ENCODE measurements around the gene POLE.

Gene POLE

GRCh38 chr12:132622437-132623071, 64.6 kb downstream of the POLE start:
- peaks cover 3% of the 10 kb centered on the region for H3K9me3 ChIP-seq (ENCODE audit: insufficient read depth, low read length, severe bottlenecking)
- H3K9ac ChIP-seq (ENCODE audit: low read depth, low read length) = no peak overlapping the region
- H3K4me1 ChIP-seq (ENCODE audit: insufficient read depth, low read length) = no peaks in the 10 kb centered on the region
- no peaks in the 10 kb centered on the region for H3K79me2 ChIP-seq (ENCODE audit: insufficient read depth, low read length)
- no peaks in the 10 kb centered on the region for H3K27me3 ChIP-seq (ENCODE audit: insufficient read depth, low read length, poor library complexity)
- no peak overlapping the region for H2AFZ ChIP-seq (ENCODE audit: low read depth, low read length)
- TF ChIP-seq CTCF (IDR thresholded peaks at IDR 0.05; ENCODE audit: borderline replicate concordance, extremely low read depth, low read length, poor library complexity, severe bottlenecking) (no peak), EZH2 (IDR thresholded peaks at IDR 0.05; ENCODE audit: borderline replicate concordance, low read depth, low read length, severe bottlenecking) (no peak)
- no peak overlapping the region for H3K27ac ChIP-seq (ENCODE audit: low read length)
- H3K4me3 ChIP-seq (ENCODE audit: low read depth in 1 of 2, low read length in 2 of 2) = no peak overlapping the region
- H3K36me3 ChIP-seq (ENCODE audit: insufficient read depth, low read length) = peaks cover 47% of the 10 kb centered on the region
- H4K20me1 ChIP-seq (ENCODE audit: insufficient read depth, low read length) = peaks cover 15% of the 10 kb centered on the region
- H3K4me2 ChIP-seq (ENCODE audit: insufficient read depth, low read length) = no peak overlapping the region
- DNase-seq (peak; percentile 32), ATAC-seq (ENCODE audit: insufficient read depth, low read depth) (0 out of 3 replicates have a peak, but pooled peaks have one; percentile 10)

GRCh38 chr12:132621657-132622435, 65.3 kb downstream of the POLE start:
- Histone ChIP-seq H3K4me2 (ENCODE audit: insufficient read depth, low read length) (no peak overlapping the region), H3K9ac (ENCODE audit: low read depth, low read length) (no peak overlapping the region), H3K9me3 (ENCODE audit: insufficient read depth, low read length, severe bottlenecking) (peaks cover 10% of the 10 kb centered on the region), H3K27me3 (ENCODE audit: insufficient read depth, low read length, poor library complexity) (no peaks in the 10 kb centered on the region), H3K4me1 (ENCODE audit: insufficient read depth, low read length) (no peaks in the 10 kb centered on the region), H3K36me3 (ENCODE audit: insufficient read depth, low read length) (peaks cover 40% of the 10 kb centered on the region), H3K27ac (ENCODE audit: low read length) (no peak overlapping the region), H3K79me2 (ENCODE audit: insufficient read depth, low read length) (no peaks in the 10 kb centered on the region), H2AFZ (ENCODE audit: low read depth, low read length) (no peak overlapping the region), H4K20me1 (ENCODE audit: insufficient read depth, low read length) (peaks cover 15% of the 10 kb centered on the region), H3K4me3 (ENCODE audit: low read depth in 1 of 2, low read length in 2 of 2) (no peak overlapping the region)
- DNase-seq (no peak), ATAC-seq (ENCODE audit: insufficient read depth, low read depth) (peak; percentile 18; the same call in 2 of the 3 replicates)
- no peak for TF ChIP-seq EZH2 (IDR thresholded peaks at IDR 0.05; ENCODE audit: borderline replicate concordance, low read depth, low read length, severe bottlenecking)
- no peak for TF ChIP-seq CTCF (IDR thresholded peaks at IDR 0.05; ENCODE audit: borderline replicate concordance, extremely low read depth, low read length, poor library complexity, severe bottlenecking)

GRCh38 chr12:132620899-132621656, 66.1 kb downstream of the POLE start:
- Histone ChIP-seq H3K9me3 (ENCODE audit: insufficient read depth, low read length, severe bottlenecking) (peaks cover 13% of the 10 kb centered on the region), H2AFZ (ENCODE audit: low read depth, low read length) (no peak overlapping the region), H3K4me2 (ENCODE audit: insufficient read depth, low read length) (no peak overlapping the region), H3K9ac (ENCODE audit: low read depth, low read length) (no peak overlapping the region), H3K79me2 (ENCODE audit: insufficient read depth, low read length) (no peaks in the 10 kb centered on the region), H3K27ac (ENCODE audit: low read length) (no peak overlapping the region), H3K4me3 (ENCODE audit: low read depth in 1 of 2, low read length in 2 of 2) (no peak overlapping the region), H4K20me1 (ENCODE audit: insufficient read depth, low read length) (peaks cover 15% of the 10 kb centered on the region), H3K4me1 (ENCODE audit: insufficient read depth, low read length) (no peaks in the 10 kb centered on the region), H3K36me3 (ENCODE audit: insufficient read depth, low read length) (peaks cover 33% of the 10 kb centered on the region), H3K27me3 (ENCODE audit: insufficient read depth, low read length, poor library complexity) (no peaks in the 10 kb centered on the region)
- TF ChIP-seq CTCF (IDR thresholded peaks at IDR 0.05; ENCODE audit: borderline replicate concordance, extremely low read depth, low read length, poor library complexity, severe bottlenecking) (no peak), EZH2 (IDR thresholded peaks at IDR 0.05; ENCODE audit: borderline replicate concordance, low read depth, low read length, severe bottlenecking) (no peak)
- DNase-seq (no peak), ATAC-seq (ENCODE audit: insufficient read depth, low read depth) (peak; percentile 7; the same call in 2 of the 3 replicates)

All from DND-41 (cell line).